HL-60 (cell line): Measurements from ENCODE around the gene AP1G1.

ENCODE experiments used
- GABPA ChIP-seq: IDR thresholded peaks from 2 replicates; pipeline ENCODE4 v1.6.1; 2012; ENCODE audit warnings: low read depth
- POLR2AphosphoS5 ChIP-seq: IDR thresholded peaks from 2 replicates; pipeline ENCODE4 v1.6.1; 2012; ENCODE audit warnings: low read depth
- SPI1 ChIP-seq: IDR thresholded peaks from 2 replicates; pipeline ENCODE4 v1.6.1; 2012; ENCODE audit warnings: low read depth, mild to moderate bottlenecking, borderline replicate concordance
- TF ChIP-seq, protein P1 (sequence below): IDR thresholded peaks from one replicate; pipeline ENCODE4 v1.5.1; 2011; ENCODE audit warnings: low read length, control low read depth, inconsistent platforms; ENCODE audit not compliant: insufficient read depth
- TF ChIP-seq, protein P2 (sequence below): IDR thresholded peaks from 2 replicates; pipeline ENCODE4 v1.6.1; 2012; ENCODE audit warnings: low read depth; ENCODE audit not compliant: insufficient replicate concordance

DNA sequence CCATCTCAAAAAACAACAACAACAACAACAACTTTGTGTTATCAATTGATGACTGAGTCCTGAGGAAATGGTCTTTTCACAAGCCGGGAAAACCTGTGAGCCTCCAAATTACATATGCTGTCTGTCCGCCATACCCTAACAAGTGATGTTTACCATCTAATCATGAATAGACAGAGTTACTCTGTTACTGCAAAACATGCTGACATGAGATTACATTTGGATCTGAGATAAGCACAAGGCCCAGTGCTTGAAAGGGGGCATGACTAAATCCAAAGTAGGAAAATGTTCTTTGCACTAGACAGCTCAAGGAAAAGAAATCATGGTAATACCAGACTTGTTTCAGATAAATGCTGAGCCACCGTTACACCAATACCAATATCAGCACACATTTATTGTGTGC, 28.5 kb upstream of the AP1G1 start:
- TF ChIP-seq, protein P1, sequence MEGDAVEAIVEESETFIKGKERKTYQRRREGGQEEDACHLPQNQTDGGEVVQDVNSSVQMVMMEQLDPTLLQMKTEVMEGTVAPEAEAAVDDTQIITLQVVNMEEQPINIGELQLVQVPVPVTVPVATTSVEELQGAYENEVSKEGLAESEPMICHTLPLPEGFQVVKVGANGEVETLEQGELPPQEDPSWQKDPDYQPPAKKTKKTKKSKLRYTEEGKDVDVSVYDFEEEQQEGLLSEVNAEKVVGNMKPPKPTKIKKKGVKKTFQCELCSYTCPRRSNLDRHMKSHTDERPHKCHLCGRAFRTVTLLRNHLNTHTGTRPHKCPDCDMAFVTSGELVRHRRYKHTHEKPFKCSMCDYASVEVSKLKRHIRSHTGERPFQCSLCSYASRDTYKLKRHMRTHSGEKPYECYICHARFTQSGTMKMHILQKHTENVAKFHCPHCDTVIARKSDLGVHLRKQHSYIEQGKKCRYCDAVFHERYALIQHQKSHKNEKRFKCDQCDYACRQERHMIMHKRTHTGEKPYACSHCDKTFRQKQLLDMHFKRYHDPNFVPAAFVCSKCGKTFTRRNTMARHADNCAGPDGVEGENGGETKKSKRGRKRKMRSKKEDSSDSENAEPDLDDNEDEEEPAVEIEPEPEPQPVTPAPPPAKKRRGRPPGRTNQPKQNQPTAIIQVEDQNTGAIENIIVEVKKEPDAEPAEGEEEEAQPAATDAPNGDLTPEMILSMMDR: no peak
- TF ChIP-seq POLR2AphosphoS5 (no peak), SPI1 (no peak), GABPA (no peak)
- TF ChIP-seq, protein P2, sequence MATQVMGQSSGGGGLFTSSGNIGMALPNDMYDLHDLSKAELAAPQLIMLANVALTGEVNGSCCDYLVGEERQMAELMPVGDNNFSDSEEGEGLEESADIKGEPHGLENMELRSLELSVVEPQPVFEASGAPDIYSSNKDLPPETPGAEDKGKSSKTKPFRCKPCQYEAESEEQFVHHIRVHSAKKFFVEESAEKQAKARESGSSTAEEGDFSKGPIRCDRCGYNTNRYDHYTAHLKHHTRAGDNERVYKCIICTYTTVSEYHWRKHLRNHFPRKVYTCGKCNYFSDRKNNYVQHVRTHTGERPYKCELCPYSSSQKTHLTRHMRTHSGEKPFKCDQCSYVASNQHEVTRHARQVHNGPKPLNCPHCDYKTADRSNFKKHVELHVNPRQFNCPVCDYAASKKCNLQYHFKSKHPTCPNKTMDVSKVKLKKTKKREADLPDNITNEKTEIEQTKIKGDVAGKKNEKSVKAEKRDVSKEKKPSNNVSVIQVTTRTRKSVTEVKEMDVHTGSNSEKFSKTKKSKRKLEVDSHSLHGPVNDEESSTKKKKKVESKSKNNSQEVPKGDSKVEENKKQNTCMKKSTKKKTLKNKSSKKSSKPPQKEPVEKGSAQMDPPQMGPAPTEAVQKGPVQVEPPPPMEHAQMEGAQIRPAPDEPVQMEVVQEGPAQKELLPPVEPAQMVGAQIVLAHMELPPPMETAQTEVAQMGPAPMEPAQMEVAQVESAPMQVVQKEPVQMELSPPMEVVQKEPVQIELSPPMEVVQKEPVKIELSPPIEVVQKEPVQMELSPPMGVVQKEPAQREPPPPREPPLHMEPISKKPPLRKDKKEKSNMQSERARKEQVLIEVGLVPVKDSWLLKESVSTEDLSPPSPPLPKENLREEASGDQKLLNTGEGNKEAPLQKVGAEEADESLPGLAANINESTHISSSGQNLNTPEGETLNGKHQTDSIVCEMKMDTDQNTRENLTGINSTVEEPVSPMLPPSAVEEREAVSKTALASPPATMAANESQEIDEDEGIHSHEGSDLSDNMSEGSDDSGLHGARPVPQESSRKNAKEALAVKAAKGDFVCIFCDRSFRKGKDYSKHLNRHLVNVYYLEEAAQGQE: no peak
